ENCODE measurements around the gene MAP3K6.

MAP3K6 gene

GRCh38 chr1:27327964-27328363, 38.8 kb downstream of the MAP3K6 start:
- no peak for TF ChIP-seq CTCF (IDR thresholded peaks at IDR 0.05; ENCODE audit: low read depth, low read length)
- H3K4me3 ChIP-seq (ENCODE audit: low read depth, low read length) = no peak overlapping the region

GRCh38 chr1:27325286-27325685, 41.5 kb downstream of the MAP3K6 start:
- TF ChIP-seq CTCF (IDR thresholded peaks at IDR 0.05; ENCODE audit: low read depth, low read length) = no peak
- no peak overlapping the region for H3K4me3 ChIP-seq (ENCODE audit: low read depth, low read length)

GRCh38 chr1:27322569-27323240, 44.1 kb downstream of the MAP3K6 start:
- peak overlapping the region; percentile 100 for H3K4me3 ChIP-seq (ENCODE audit: low read depth, low read length)
- TF ChIP-seq CTCF (IDR thresholded peaks at IDR 0.05; ENCODE audit: low read depth, low read length) = no peak

GRCh38 chr1:27321813-27322568, 44.8 kb downstream of the MAP3K6 start, which contains the start of gene TMEM222:
TMEM222 (plus strand) TSS chr1:27322163; CDS start chr1:27322198, 35 bp downstream.
- H3K4me3 ChIP-seq (ENCODE audit: low read depth, low read length) = peak within 1 kb of the TSS; percentile 100
- no peak for TF ChIP-seq CTCF (IDR thresholded peaks at IDR 0.05; ENCODE audit: low read depth, low read length)

- no peak for TF ChIP-seq CTCF (IDR thresholded peaks at IDR 0.05; ENCODE audit: low read depth, low read length)
- no peak overlapping the region for H3K4me3 ChIP-seq (ENCODE audit: low read depth, low read length)
Measured at GRCh38 chr1:27318596-27318995, 48.2 kb downstream of the MAP3K6 start.

- TF ChIP-seq CTCF (IDR thresholded peaks at IDR 0.05; ENCODE audit: low read depth, low read length) = no peak
- H3K4me3 ChIP-seq (ENCODE audit: low read depth, low read length) = no peak overlapping the region
Measured at GRCh38 chr1:27318136-27318535, 48.6 kb downstream of the MAP3K6 start.

- no peak overlapping the region for H3K4me3 ChIP-seq (ENCODE audit: low read depth, low read length)
- no peak for TF ChIP-seq CTCF (IDR thresholded peaks at IDR 0.05; ENCODE audit: low read depth, low read length)
Measured at GRCh38 chr1:27316860-27317259, 49.9 kb downstream of the MAP3K6 start.
